Tibial artery (tissue), 4 donors: ENCODE measurements around the gene HTR6.
"Not testable (repeated sequence)": the region's sequence is repeated elsewhere in the genome, so short reads cannot be mapped to it uniquely, and the experiment has no call there.

ENCODE experiments used
- DNase-seq, 2 donors: peaks; one replicate each; pipeline ENCODE4 v3.0.0-alpha.2; 2019
- H3K27ac ChIP-seq, 2 donors: fragments of 200-600 bp; sonication (generic) in 1 of 2; 1 replicate in 1 of 2; 2 replicates in 1 of 2; pipeline ENCODE4 v1.5.1; 2018 to 2019; ENCODE audit warnings: mild to moderate bottlenecking in 1 of 2
- H3K27me3 ChIP-seq, 2 donors: fragments of 200-600 bp; sonication (generic) in 1 of 2; one replicate each; pipeline versions ENCODE4 v1.5.1 to v1.6.0; 2016 to 2019
- H3K36me3 ChIP-seq, 3 donors: fragments of 200-600 bp; sonication (generic) in 2 of 3; one replicate each; pipeline ENCODE4 v1.5.1; 2016 to 2019; ENCODE audit warnings: mild to moderate bottlenecking in 2 of 3
- H3K4me1 ChIP-seq, 4 donors: fragments of 200-600 bp; sonication (generic) in 2 of 4; 1 replicate in 3 of 4; 2 replicates in 1 of 4; pipeline ENCODE4 v1.5.1; 2016 to 2019
- H3K4me3 ChIP-seq, 2 donors: fragments of 200-600 bp; sonication (generic) in 1 of 2; 1 replicate in 1 of 2; 2 replicates in 1 of 2; pipeline ENCODE4 v1.5.1; 2018 to 2019; ENCODE audit warnings: mild to moderate bottlenecking in 2 of 2
- H3K9me3 ChIP-seq, 3 donors: fragments of 200-600 bp; sonication (generic) in 1 of 3; one replicate each; pipeline ENCODE4 v1.5.1; 2016 to 2019
- CTCF ChIP-seq, 2 experiments: fragments of 200-600 bp in 1 of 2; fragments of 450-650 bp in 1 of 2; IDR thresholded peaks; one replicate each; pipeline ENCODE4 v1.5.1; 2017 to 2019; ENCODE audit warnings: antibody characterized with exemption in 2 of 2, mild to moderate bottlenecking in 1 of 2, moderate library complexity in 1 of 2
- intact Hi-C: fragments of 100-400 bp; cut with DNase I; formaldehyde crosslinking; loops from one replicate; pipeline ENCODE4 v1.15.0; 2023; ENCODE audit warnings: low total_unique reads

The HTR6 gene

GRCh38 chr1:19633106-19633505, 31.6 kb upstream of the HTR6 start:
- Histone ChIP-seq H3K9me3 (no peaks in the 10 kb centered on the region), H3K4me3 (no peak overlapping the region), H3K27me3 (no peaks in the 10 kb centered on the region), H3K4me1 (peaks cover 0 to 31% (median 4%) of the 10 kb centered on the region in 4 donors), H3K27ac (no peak overlapping the region), H3K36me3 (peaks cover 0 to 1% (median 0%) of the 10 kb centered on the region in 3 donors)
- TF ChIP-seq CTCF (IDR thresholded peaks at IDR 0.05): no peak
- no peak for DNase-seq
- intact Hi-C loops: no loop called here

- H3K36me3 ChIP-seq, H3K9me3 ChIP-seq, DNase-seq, intact Hi-C loops, H3K27me3 ChIP-seq, H3K4me3 ChIP-seq: not testable (repeated sequence)
- H3K27ac ChIP-seq: peak overlapping the region; percentile 52 to 71
- H3K4me1 ChIP-seq: peaks cover 0 to 18% (median 5%) of the 10 kb centered on the region in 4 donors
Observed at GRCh38 chr1:19635064-19635463, 29.6 kb upstream of the HTR6 start.

- Histone ChIP-seq H3K4me3 (no peak overlapping the region), H3K4me1 (peaks cover 0 to 18% (median 8%) of the 10 kb centered on the region in 4 donors), H3K36me3 (no peaks in the 10 kb centered on the region), H3K9me3 (no peaks in the 10 kb centered on the region), H3K27ac (peak overlapping the region; percentile 52 to 71), H3K27me3 (no peaks in the 10 kb centered on the region)
- TF ChIP-seq CTCF (IDR thresholded peaks at IDR 0.05): no peak
- intact Hi-C loops: no loop called here
- peak in 1 of 2 donors; percentile 93 for DNase-seq
Observed at GRCh38 chr1:19635646-19636045, 29.0 kb upstream of the HTR6 start.

GRCh38 chr1:19636065-19636464, 28.6 kb upstream of the HTR6 start:
- DNase-seq: no peak
- H3K27me3 ChIP-seq: no peaks in the 10 kb centered on the region
- TF ChIP-seq CTCF (IDR thresholded peaks at IDR 0.05): no peak
- H3K9me3 ChIP-seq: no peaks in the 10 kb centered on the region
- no peaks in the 10 kb centered on the region for H3K36me3 ChIP-seq
- H3K4me1 ChIP-seq: peaks cover 0 to 18% (median 10%) of the 10 kb centered on the region in 4 donors
- H3K4me3 ChIP-seq: no peak overlapping the region
- intact Hi-C loops: no loop called here
- H3K27ac ChIP-seq: peak overlapping the region; percentile 52 to 71

GRCh38 chr1:19636749-19637148, 27.9 kb upstream of the HTR6 start:
- intact Hi-C loops, DNase-seq, H3K9me3 ChIP-seq, H3K36me3 ChIP-seq, H3K27me3 ChIP-seq, H3K4me3 ChIP-seq: not testable (repeated sequence)
- H3K27ac ChIP-seq: peak overlapping the region; percentile 52 to 71
- H3K4me1 ChIP-seq: peaks cover 0 to 18% (median 10%) of the 10 kb centered on the region in 4 donors

GRCh38 chr1:19637606-19638005, 27.1 kb upstream of the HTR6 start:
- no peaks in the 10 kb centered on the region for H3K36me3 ChIP-seq
- H3K4me1 ChIP-seq: peaks cover 0 to 18% (median 10%) of the 10 kb centered on the region in 4 donors
- TF ChIP-seq CTCF (IDR thresholded peaks at IDR 0.05): no peak
- H3K9me3 ChIP-seq: no peaks in the 10 kb centered on the region
- DNase-seq: no peak
- no peak overlapping the region for H3K27ac ChIP-seq
- H3K27me3 ChIP-seq: no peaks in the 10 kb centered on the region
- intact Hi-C loops: no loop called here
- H3K4me3 ChIP-seq: no peak overlapping the region

- H3K27ac ChIP-seq, H3K4me3 ChIP-seq, intact Hi-C loops, H3K9me3 ChIP-seq, H3K27me3 ChIP-seq, H3K36me3 ChIP-seq, DNase-seq: not testable (repeated sequence)
- H3K4me1 ChIP-seq: peaks cover 0 to 29% (median 17%) of the 10 kb centered on the region in 4 donors
Observed at GRCh38 chr1:19639228-19639627, 25.4 kb upstream of the HTR6 start.
